Fibroblast of mammary gland (primary cell): ENCODE measurements around the gene IRF2BPL.
A peak's percentile ranks its signal among the peaks of the same experiment; 100 is the strongest.

ENCODE experiments used
- DNase-seq: peaks from one replicate; pipeline ENCODE4 v3.0.0-alpha.2; 2010; ENCODE audit warnings: low read depth
- H3K4me3 ChIP-seq: 2 replicates; pipeline ENCODE4 v1.5.1; 2011; ENCODE audit warnings: low read depth, mild to moderate bottlenecking, low read length, moderate library complexity; ENCODE audit not compliant: control insufficient read depth
- CTCF ChIP-seq: conservative IDR thresholded peaks from 2 replicates; pipeline ENCODE4 v1.5.1; 2011; ENCODE audit warnings: low read depth, low read length, inconsistent platforms; ENCODE audit not compliant: control insufficient read depth, insufficient read depth

IRF2BPL gene

GRCh38 chr14:77004711-77005460 is 23.6 kb downstream of the IRF2BPL start:
- DNase-seq: no peak
- H3K4me3 ChIP-seq: no peak overlapping the region
- no peak for TF ChIP-seq CTCF

- TF ChIP-seq CTCF: no peak
- peak; percentile 31 for DNase-seq
Measured at GRCh38 chr14:77003960-77004710, 24.4 kb downstream of the IRF2BPL start.

GRCh38 chr14:77002889-77003288 is 25.6 kb downstream of the IRF2BPL start:
- no peak for DNase-seq
- TF ChIP-seq CTCF: no peak
- no peak overlapping the region for H3K4me3 ChIP-seq

More at GRCh38 chr14:77003960-77004710, 24.4 kb downstream of the IRF2BPL start:
- H3K4me3 ChIP-seq: no peak overlapping the region

- DNase-seq: no peak
- TF ChIP-seq CTCF: no peak
Measured at GRCh38 chr14:77002335-77002734, 26.2 kb downstream of the IRF2BPL start.

GRCh38 chr14:77000340-77001270 is 27.9 kb downstream of the IRF2BPL start:
- no peak overlapping the region for H3K4me3 ChIP-seq
- no peak for TF ChIP-seq CTCF
- DNase-seq: peak; percentile 39

More at GRCh38 chr14:77002335-77002734, 26.2 kb downstream of the IRF2BPL start:
- no peak overlapping the region for H3K4me3 ChIP-seq

- DNase-seq: no peak
- no peak for TF ChIP-seq CTCF
- no peak overlapping the region for H3K4me3 ChIP-seq
Measured at GRCh38 chr14:76998910-76999309, 29.6 kb downstream of the IRF2BPL start.
